Spleen (tissue), 7 donors: ENCODE results near the gene CHMP4A.

Experiments used
- POLR2A ChIP-seq, 3 donors: fragments of 450-650 bp; IDR thresholded peaks; one replicate each; pipeline ENCODE4 v1.5.1; 2017; ENCODE audit warnings: antibody characterized with exemption in 3 of 3, mild to moderate bottlenecking in 1 of 3
- TF ChIP-seq, protein P1 (sequence below), 11 experiments: fragments of 200-600 bp in 7 of 11; fragments of 450-650 bp in 4 of 11; sonication (generic) in 4 of 11; IDR thresholded peaks in 8 of 11; conservative IDR thresholded peaks in 3 of 11; 1 replicate in 7 of 11; 2 replicates in 4 of 11; pipeline versions ENCODE4 v1.4.0 to v1.8.0; 2016 to 2021; ENCODE audit warnings: antibody characterized with exemption in 11 of 11, inconsistent platforms in 4 of 11, mild to moderate bottlenecking in 1 of 11
- donor health status: DM: no; HTN: no; CAD: no; lungs with moderate emphysema.
- donor health status: DM: no; HTN: no; CAD: no.
- donor health status: DM: no; HTN: no; CAD: no.

GRCh38 chr14:24185026-24185425 is 28.3 kb downstream of the CHMP4A start:
- TF ChIP-seq, protein P1, sequence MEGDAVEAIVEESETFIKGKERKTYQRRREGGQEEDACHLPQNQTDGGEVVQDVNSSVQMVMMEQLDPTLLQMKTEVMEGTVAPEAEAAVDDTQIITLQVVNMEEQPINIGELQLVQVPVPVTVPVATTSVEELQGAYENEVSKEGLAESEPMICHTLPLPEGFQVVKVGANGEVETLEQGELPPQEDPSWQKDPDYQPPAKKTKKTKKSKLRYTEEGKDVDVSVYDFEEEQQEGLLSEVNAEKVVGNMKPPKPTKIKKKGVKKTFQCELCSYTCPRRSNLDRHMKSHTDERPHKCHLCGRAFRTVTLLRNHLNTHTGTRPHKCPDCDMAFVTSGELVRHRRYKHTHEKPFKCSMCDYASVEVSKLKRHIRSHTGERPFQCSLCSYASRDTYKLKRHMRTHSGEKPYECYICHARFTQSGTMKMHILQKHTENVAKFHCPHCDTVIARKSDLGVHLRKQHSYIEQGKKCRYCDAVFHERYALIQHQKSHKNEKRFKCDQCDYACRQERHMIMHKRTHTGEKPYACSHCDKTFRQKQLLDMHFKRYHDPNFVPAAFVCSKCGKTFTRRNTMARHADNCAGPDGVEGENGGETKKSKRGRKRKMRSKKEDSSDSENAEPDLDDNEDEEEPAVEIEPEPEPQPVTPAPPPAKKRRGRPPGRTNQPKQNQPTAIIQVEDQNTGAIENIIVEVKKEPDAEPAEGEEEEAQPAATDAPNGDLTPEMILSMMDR (IDR thresholded peaks at IDR 0.05 in 8 of 11, conservative IDR thresholded peaks at IDR 0.05 in 3 of 11), result no peak
- no peak for TF ChIP-seq POLR2A (IDR thresholded peaks at IDR 0.05)
